GM12892 (cell line): Measurements from ENCODE around the gene MOB3B.
A peak's percentile ranks its signal among the peaks of the same experiment; 100 is the strongest.

ENCODE experiments used
- DNase-seq: peaks from one replicate; pipeline ENCODE4 v3.0.0; 2011; ENCODE audit not compliant: insufficient read length
- FAIRE-seq: peaks from 2 replicates; lab custom pipeline; 2011; peaks lifted over from hg19 to GRCh38; lab: Jason Lieb, UNC
- POLR2A ChIP-seq: IDR thresholded peaks from 2 replicates; pipeline ENCODE4 v1.6.1; 2011; ENCODE audit warnings: low read depth, low read length, control low read depth
- POLR2AphosphoS5 ChIP-seq: IDR thresholded peaks from 2 replicates; pipeline ENCODE4 v1.6.1; 2011; ENCODE audit warnings: low read depth, low read length, control low read depth
- TAF1 ChIP-seq: IDR thresholded peaks from 2 replicates; pipeline ENCODE4 v1.6.1; 2011; ENCODE audit warnings: low read depth, mild to moderate bottlenecking, control low read depth, low read length, borderline replicate concordance

The MOB3B gene

GRCh38 chr9:27279611-27280010 lies 250.0 kb downstream of the MOB3B start:
- TF ChIP-seq POLR2A (no peak), POLR2AphosphoS5 (no peak), TAF1 (no peak)

DNA sequence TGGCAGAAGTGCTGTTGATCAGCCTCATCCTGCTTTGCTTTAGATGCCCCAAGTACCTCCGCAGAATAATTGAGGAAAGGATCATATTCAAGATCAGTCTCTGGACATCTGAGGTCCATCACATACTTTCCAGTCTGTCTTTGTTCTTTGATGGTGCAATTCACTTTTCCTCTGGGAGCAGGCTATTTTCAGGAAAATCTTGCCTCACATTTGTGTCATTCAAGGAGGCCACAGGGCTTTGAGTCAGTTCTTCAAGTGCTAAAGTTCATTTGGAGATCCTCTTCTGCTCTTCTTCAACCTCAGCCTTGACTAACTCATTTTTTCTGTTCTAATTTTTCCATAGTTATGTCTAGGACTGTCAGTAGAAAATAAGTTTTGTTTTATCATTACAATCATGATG lies 251.2 kb downstream of the MOB3B start:
- no peak for TF ChIP-seq POLR2A
- TF ChIP-seq TAF1 = no peak
- TF ChIP-seq POLR2AphosphoS5 = no peak
- no peak for DNase-seq
- no peak for FAIRE-seq

More at GRCh38 chr9:27279611-27280010, 250.0 kb downstream of the MOB3B start:
- DNase-seq (no peak), FAIRE-seq (no peak)

DNA sequence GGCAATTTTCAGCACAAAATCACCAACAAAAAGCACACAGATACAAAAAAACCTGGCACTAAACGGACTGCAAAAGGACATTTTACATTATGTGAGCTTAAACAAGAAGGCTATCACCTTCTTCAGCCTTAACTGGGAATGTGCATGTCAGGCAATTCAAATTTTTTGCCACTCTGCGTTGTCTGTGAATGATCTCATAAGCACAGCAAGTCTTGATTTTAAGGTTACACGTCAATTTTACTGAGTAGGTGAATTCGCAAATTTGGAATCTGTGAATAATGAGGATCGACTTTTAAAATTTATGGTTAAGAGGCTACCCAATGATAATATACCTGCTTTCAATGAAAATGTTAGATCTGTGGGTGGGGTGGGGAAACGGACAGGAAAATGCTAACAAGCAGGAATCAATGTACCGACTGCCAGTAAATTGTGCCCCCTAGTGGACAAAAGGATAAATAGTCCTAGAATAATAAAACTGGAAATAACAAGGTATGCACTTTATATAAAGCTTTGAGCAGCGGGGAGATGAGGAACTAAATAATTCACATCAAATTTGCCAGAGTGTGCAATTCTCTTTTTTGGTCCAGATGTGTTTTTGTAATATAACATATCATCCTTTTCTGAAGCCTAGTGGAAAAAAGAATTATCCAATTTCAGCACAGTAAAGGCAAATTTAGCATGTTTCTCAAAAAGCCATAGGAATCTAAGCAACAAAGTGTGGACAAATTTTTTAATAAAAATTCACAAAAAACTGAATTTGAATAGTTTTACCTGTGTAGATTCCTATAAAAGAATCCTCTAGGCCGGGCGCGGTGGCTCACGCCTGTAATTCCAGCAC lies 253.2 kb downstream of the MOB3B start:
- TF ChIP-seq TAF1 (no peak), POLR2A (no peak), POLR2AphosphoS5 (no peak)
- DNase-seq = peak; percentile 5
- FAIRE-seq = peak; percentile 38
